Heart left ventricle (tissue), 16 donors: Measurements from ENCODE around the gene SIAH2. TPM values are rescaled to one million over a fixed set of nuclear protein-coding genes. Genes with fewer than 3 reads are reported as not detected.

Experiments used
- ATAC-seq, 4 donors: fragments of 200-7000 bp; cut with Tn5 transposase; one replicate each; pipeline ENCODE4 v1.9.1; 2020 to 2022; ENCODE audit warnings: moderate library complexity in 4 of 4, mild to moderate bottlenecking in 3 of 4, moderate number of reproducible peaks in 1 of 4
- DNase-seq, 5 donors: peaks; one replicate each; pipeline ENCODE4 v3.0.0-alpha.2; 2020
- H3K27ac ChIP-seq, 12 donors: fragments of 200-600 bp; sonication (generic) in 4 of 12; one replicate each; pipeline versions ENCODE4 v1.5.0 to v1.8.0; 2016 to 2022; ENCODE audit warnings: mild to moderate bottlenecking in 2 of 12
- H3K27me3 ChIP-seq, 9 donors: fragments of 200-600 bp; sonication (generic) in 2 of 9; one replicate each; pipeline versions ENCODE4 v1.5.1 to v1.8.0; 2016 to 2022; ENCODE audit warnings: mild to moderate bottlenecking in 3 of 9
- H3K36me3 ChIP-seq, 9 donors: fragments of 200-600 bp; sonication (generic) in 2 of 9; one replicate each; pipeline versions ENCODE4 v1.5.0 to v1.8.0; 2018 to 2022; ENCODE audit warnings: mild to moderate bottlenecking in 2 of 9
- H3K4me1 ChIP-seq, 12 donors: fragments of 200-600 bp; sonication (generic) in 4 of 12; one replicate each; pipeline versions ENCODE4 v1.5.0 to v1.8.0; 2016 to 2022; ENCODE audit warnings: mild to moderate bottlenecking in 3 of 12
- H3K4me3 ChIP-seq, 12 donors: fragments of 200-600 bp; sonication (generic) in 4 of 12; one replicate each; pipeline versions ENCODE4 v1.5.0 to v1.8.0; 2017 to 2022; ENCODE audit warnings: mild to moderate bottlenecking in 9 of 12, moderate library complexity in 4 of 12
- H3K9me3 ChIP-seq, 12 donors: fragments of 200-600 bp; sonication (generic) in 4 of 12; one replicate each; pipeline versions ENCODE4 v1.5.0 to v1.8.0; 2016 to 2022; ENCODE audit warnings: mild to moderate bottlenecking in 1 of 12
- CTCF ChIP-seq, 12 donors: fragments of 200-600 bp; sonication (generic) in 4 of 12; IDR thresholded peaks; one replicate each; pipeline versions ENCODE4 v1.5.0 to v1.8.0; 2018 to 2022; ENCODE audit warnings: antibody characterized with exemption in 12 of 12, mild to moderate bottlenecking in 5 of 12
- POLR2A ChIP-seq, 2 donors: fragments of 450-650 bp; IDR thresholded peaks; one replicate each; pipeline ENCODE4 v1.6.1; 2017; ENCODE audit warnings: antibody characterized with exemption in 2 of 2, mild to moderate bottlenecking in 2 of 2, moderate library complexity in 2 of 2
- WGBS, 4 donors: extraction: QIAGEN DNeasy Blood & Tissue Kit in 2 of 4; methylation state at CpG; one replicate each; pipeline versions ENCODE4 v1.1.5 to v1.1.7; 2013 to 2018; 5-methylcytosine and 5-hydroxymethylcytosine counted together
- intact Hi-C, 10 donors: fragments of 100-400 bp; cut with DNase I; formaldehyde crosslinking; loops; one replicate each; pipeline versions ENCODE4 v1.11.1 to v1.14.2; 2022
- long read RNA-seq, 3 donors: library from polyadenylated mRNA; unstranded; transcript quantifications; one replicate each; pipeline ENCODE4 v2.0.0, GENCODE V29; 2020 to 2021
- polyA plus RNA-seq, 2 donors: library from polyadenylated mRNA; stranded (reverse); fragments of 200-250 nt; gene quantifications; one replicate each; pipeline ENCODE4 v1.2.3, GENCODE V29; 2013
- total RNA-seq, 9 donors: library from RNA; depleted of rRNA in 2 of 9; stranded (reverse); fragments of >200 nt in 2 of 9; fragmentation: NEBNext Ultra II Directional in 3 of 9; extraction: Animal tissue kit (Norgen Biotek cat#: 25700) in 3 of 9; gene quantifications; one replicate each; pipeline versions ENCODE4 v1.1.0 to v1.2.4, GENCODE V29; 2016 to 2023
- donor health status: ischemic (EF 13 %, LVEDD 7.1; RV severe dilation, severe dysfunction).
- donor health status: healthy with polysubstance abuse.
- donor health status: DM: no; HTN: yes; CAD: no.
- donor health status: DM: no; HTN: no; CAD: no.
- donor health status: ischemic (EF 25% LVEDD 6.9; RV normal size, moderate dysfunction).
- donor health status: ischemic (EF 25% LVEDD 5.7; RV mildly dilated, moderate dysfunction).
- donor health status: healthy.
- donor health status: DM: yes; HTN: yes; CAD: no.
- donor health status: ischemic (EF 35%, LVEDD 5.7; RV mildly dilated, moderate dysfunction).
- donor health status: nonischemic (EF 11% LVEDD 7.7; RV severe dilation, severe dysfunction).
- donor health status: DM: yes; HTN: yes; CAD: no.
- donor health status: PGD.
- donor health status: ischemic (EF 29% LVEDD 5.4; RV normal size, mild dysfunction).
- donor health status: nonischemic (EF 23%, LVEDD 6.1; RV moderate dilation, normal function).

Gene SIAH2, protein sequence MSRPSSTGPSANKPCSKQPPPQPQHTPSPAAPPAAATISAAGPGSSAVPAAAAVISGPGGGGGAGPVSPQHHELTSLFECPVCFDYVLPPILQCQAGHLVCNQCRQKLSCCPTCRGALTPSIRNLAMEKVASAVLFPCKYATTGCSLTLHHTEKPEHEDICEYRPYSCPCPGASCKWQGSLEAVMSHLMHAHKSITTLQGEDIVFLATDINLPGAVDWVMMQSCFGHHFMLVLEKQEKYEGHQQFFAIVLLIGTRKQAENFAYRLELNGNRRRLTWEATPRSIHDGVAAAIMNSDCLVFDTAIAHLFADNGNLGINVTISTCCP
- total RNA-seq (10 to 100 TPM; 16.9 to 38.7 (median 23.4) TPM), polyA plus RNA-seq (10 to 100 TPM in 1 of 2 donors, 1 to 10 TPM in 1; 7.1 to 24.9 TPM)
- long read RNA-seq, donor 1, transcript SIAH2-201 (2 exons, 2,517 nt), result major isoform, 43 of 51 reads
- long read RNA-seq, donor 1, partial matches to known transcripts, result 0 of 51 reads
- long read RNA-seq, donor 1, other reads (novel, unspliced or antisense), result 8 of 51 reads
- long read RNA-seq, donor 2, partial matches to known transcripts, result 19 of 22 reads
- long read RNA-seq, donor 2, other reads (novel, unspliced or antisense), result 0 of 22 reads
- long read RNA-seq, donor 3, transcript SIAH2-201 (2 exons, 2,517 nt), result major isoform, 56 of 68 reads
- long read RNA-seq, donor 3, partial matches to known transcripts, result 7 of 68 reads
- long read RNA-seq, donor 3, other reads (novel, unspliced or antisense), result 5 of 68 reads

DNA sequence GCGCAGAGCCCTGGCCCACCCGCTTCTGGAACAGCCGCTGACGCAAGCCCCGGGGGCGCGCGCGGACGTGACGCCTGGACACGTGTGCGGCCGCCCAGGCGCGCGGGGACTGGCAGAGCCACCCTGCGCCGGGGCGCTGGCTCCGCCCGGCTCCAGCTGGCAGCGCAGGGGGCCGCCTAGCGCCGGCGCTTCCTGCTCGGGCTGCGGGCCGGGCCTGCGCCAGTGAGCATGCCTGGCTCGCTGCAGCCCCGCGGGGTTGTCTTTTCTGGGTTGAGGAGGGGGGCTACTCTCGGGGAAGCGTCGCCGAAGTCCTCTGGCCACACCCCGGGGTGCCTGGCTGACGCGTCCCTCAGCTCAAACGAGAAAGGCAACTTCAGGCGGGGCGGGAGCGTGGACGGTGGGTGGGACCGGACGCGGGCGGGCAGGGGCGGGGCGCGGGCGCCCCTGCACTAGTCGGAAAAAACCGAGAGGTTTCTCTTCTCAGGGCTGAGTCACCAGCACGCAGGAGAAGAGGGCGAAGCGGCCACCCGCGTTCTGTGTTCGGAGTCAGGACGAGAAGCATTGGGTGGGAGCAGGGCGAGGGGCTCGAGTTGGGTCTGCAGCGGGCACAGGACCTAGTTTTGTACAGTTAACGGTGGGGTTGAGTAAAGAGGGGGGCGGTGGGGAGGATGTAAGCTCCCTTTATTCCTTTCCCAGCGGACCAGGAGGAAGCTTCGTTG is at the start of gene SIAH2:
Gene SIAH2 (minus strand): TSS at position 48 of the 719 bp plus-strand sequence. CDS start 320 bp downstream, outside the sequence.
- 0 to 1% (median 1%) methylated on average over 25 to 70 of the region's 70 CpGs for WGBS, 4 donors
- Histone ChIP-seq H3K27ac (peak within 1 kb of the TSS; percentile 87 to 99 (median 96)), H3K36me3 (peaks cover 0 to 6% (median 0%) of the 10 kb centered on the region in 9 donors), H3K27me3 (no peaks in the 10 kb centered on the region), H3K9me3 (no peaks in the 10 kb centered on the region), H3K4me3 (peak within 1 kb of the TSS; percentile 48 to 93 (median 83)), H3K4me1 (peaks cover 5 to 42% (median 29%) of the 10 kb centered on the region in 12 donors)
- TF ChIP-seq CTCF (IDR thresholded peaks at IDR 0.05), result peak in 1 of 12 donors; percentile 9
- peak in 1 of 2 donors; percentile 89 for TF ChIP-seq POLR2A (IDR thresholded peaks at IDR 0.05)
- intact Hi-C loops, result loop anchor here in 8 of 10 donors (2.0 to 10.0 kb wide), 8 partner anchors 36 to 218 kb away; partner anchors contain the start of genes EIF2A (in 4 of the 8), SERP1 (in 4 of the 8) and SELENOT (in 3 of the 8)
- peak; percentile 93 to 96 (median 95) for DNase-seq
- peak; percentile 89 to 95 (median 92) for ATAC-seq

GRCh38 chr3:150811984-150812383 is 49.0 kb upstream of the SIAH2 start:
- no peak for ATAC-seq
- Histone ChIP-seq H3K36me3 (no peaks in the 10 kb centered on the region), H3K27ac (no peak overlapping the region), H3K27me3 (peaks cover 0 to 4% (median 0%) of the 10 kb centered on the region in 9 donors), H3K9me3 (no peaks in the 10 kb centered on the region), H3K4me3 (no peak overlapping the region), H3K4me1 (no peaks in the 10 kb centered on the region)
- 81 to 88% (median 86%) methylated on average over 5 of the region's 5 CpGs for WGBS, 4 donors
- no peak for DNase-seq
- intact Hi-C loops, result loop anchor here in 1 of 10 donors (1.0 kb wide), 1 partner anchor 17 kb away; no protein-coding TSS in a partner anchor
- TF ChIP-seq POLR2A (IDR thresholded peaks at IDR 0.05) (no peak), CTCF (IDR thresholded peaks at IDR 0.05) (no peak)

DNA sequence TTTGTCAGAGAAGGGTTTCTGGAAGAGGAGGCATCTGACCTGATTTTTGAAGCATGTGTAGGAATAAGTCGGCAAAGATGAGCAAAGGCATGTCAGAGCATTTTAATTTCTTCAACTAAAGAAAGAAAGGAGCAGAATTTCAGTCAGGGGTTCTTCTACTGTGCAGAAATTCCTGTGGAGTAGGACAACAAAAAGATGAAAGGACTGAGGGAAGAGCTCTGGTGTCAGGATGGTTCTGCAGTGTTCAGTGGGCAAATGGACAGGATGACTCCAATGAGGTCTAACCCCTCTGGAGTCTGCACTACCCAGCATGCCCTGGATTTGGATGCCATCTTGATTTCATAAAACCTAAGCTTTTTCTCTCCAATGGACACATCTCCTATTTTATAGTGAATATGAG is 47.7 kb upstream of the SIAH2 start:
- intact Hi-C loops, result loop anchor here in 1 of 10 donors (1.0 kb wide), 1 partner anchor 15 kb away; no protein-coding TSS in a partner anchor
- Histone ChIP-seq H3K4me3 (no peak overlapping the region), H3K36me3 (no peaks in the 10 kb centered on the region), H3K27ac (no peak overlapping the region), H3K9me3 (no peaks in the 10 kb centered on the region), H3K4me1 (no peaks in the 10 kb centered on the region), H3K27me3 (peaks cover 0 to 4% (median 0%) of the 10 kb centered on the region in 9 donors)
- 88 to 96% (median 89%) methylated on average over 1 of the region's 1 CpG for WGBS, 4 donors
- TF ChIP-seq POLR2A (IDR thresholded peaks at IDR 0.05) (no peak), CTCF (IDR thresholded peaks at IDR 0.05) (no peak)
- ATAC-seq, result no peak
- no peak for DNase-seq
